H1 (cell line): ENCODE results near the gene KRT76. TPM values are rescaled to one million over a fixed set of nuclear protein-coding genes. Genes with fewer than 3 reads are reported as not detected.

ENCODE experiments used
- ATF3 ChIP-seq: IDR thresholded peaks from 2 replicates; pipeline ENCODE4 v1.6.1; 2011; ENCODE audit warnings: low read depth, mild to moderate bottlenecking, low read length; ENCODE audit not compliant: insufficient read depth
- MAX ChIP-seq: IDR thresholded peaks from 2 replicates; pipeline ENCODE4 v1.6.1; 2012; ENCODE audit warnings: inconsistent platforms
- SP1 ChIP-seq: IDR thresholded peaks from 2 replicates; pipeline ENCODE4 v1.6.1; 2011; ENCODE audit warnings: low read depth, low read length
- SP2 ChIP-seq: IDR thresholded peaks from 2 replicates; pipeline ENCODE4 v1.6.1; 2012; ENCODE audit warnings: mild to moderate bottlenecking, low read length, inconsistent platforms
- TBP ChIP-seq: IDR thresholded peaks from 2 replicates; pipeline ENCODE4 v1.6.1; 2011; ENCODE audit warnings: low read depth, low read length, improper control_type of control experiment
- polyA plus RNA-seq, 7 experiments: library from polyadenylated mRNA; depleted of rRNA in 3 of 7; stranded (reverse) in 5 of 7; unstranded in 2 of 7; fragments of >200 nt in 5 of 7; fragments of 200-250 nt in 2 of 7; gene quantifications; 1 replicate in 5 of 7; 2 replicates in 1 of 7; 4 replicates in 1 of 7; pipeline versions ENCODE4 v1.2.1 to v1.2.3, GENCODE V29; 2011 to 2013; ENCODE audit warnings: missing spikeins in 2 of 7, mixed read lengths in 2 of 7
- total RNA-seq: library from RNA; stranded (reverse); fragmentation: NEBNext Ultra II Directional; extraction: Animal tissue kit (Norgen Biotek cat#: 25700); gene quantifications from 2 replicates; pipeline ENCODE4 v1.2.1, GENCODE V29; 2021

Gene KRT76
- total and polyA plus RNA-seq, 2 of the 8 experiments (the other 6 are each of a cell fraction or from before 2014, with no cell fraction given) = not detected

GRCh38 chr12:52817699-52818238 lies 40.6 kb upstream of the KRT76 start (continued):
- TF ChIP-seq ATF3 = no peak
- no peak for TF ChIP-seq SP2
- no peak for TF ChIP-seq SP1
- TF ChIP-seq TBP = no peak
- TF ChIP-seq MAX = no peak
